HG02852 (cell line): Measurements from ENCODE around the gene SYF2.
"Not testable (repeated sequence)": the region's sequence is repeated elsewhere in the genome, so short reads cannot be mapped to it uniquely, and the experiment has no call there.

ENCODE experiments used
- ATAC-seq: cut with Tn5 transposase; IDR thresholded peaks from one replicate; pipeline ENCODE4 v1.9.1; 2021; ENCODE audit warnings: mild to moderate bottlenecking, moderate library complexity; ENCODE audit not compliant: unreplicated experiment

Gene SYF2

DNA sequence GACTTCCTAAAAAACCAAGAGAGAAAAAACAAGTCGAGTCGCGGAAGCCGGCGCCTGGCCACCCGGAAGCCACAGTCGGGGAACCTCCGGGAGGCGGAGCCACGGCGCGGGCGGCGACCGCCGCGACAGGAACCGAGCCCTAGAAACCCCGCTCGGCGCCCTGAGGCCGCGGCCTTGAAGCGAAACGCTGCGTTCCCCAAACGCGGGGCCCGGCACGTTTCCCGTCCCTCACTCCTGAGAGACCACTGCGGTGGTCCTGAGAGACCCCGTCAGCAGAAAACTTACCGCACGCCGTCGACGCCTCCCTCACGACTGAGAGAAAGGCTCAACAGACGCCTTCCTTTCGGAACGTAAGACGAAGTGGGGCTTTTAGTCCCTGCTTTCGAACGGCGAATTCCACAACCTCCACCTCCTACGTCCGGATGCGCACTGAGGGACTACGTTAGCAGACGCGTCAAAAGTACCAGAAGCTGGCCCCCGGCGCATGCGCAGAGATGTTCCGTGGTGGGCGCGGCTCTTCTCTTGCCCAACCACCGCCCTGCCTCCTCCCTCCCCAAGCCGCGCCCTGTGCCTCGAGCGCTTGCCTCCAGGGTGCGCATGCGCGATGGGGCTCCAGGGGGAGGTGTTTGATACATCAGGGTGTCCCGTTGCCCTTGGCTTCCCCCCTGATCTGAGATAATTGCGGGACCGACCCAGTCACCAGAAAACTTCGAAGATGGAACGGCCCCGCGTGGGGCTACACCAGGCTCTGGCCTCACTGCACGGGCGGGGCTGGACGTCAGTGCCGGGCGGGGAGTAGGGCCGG lies 14.9 kb upstream of the SYF2 start, which contains the start of gene RSRP1:
TSS of gene RSRP1 (minus strand) at position 431 of the 805 bp plus-strand sequence. CDS start 491 bp downstream, outside the sequence.
- peak; percentile 72 for ATAC-seq

DNA sequence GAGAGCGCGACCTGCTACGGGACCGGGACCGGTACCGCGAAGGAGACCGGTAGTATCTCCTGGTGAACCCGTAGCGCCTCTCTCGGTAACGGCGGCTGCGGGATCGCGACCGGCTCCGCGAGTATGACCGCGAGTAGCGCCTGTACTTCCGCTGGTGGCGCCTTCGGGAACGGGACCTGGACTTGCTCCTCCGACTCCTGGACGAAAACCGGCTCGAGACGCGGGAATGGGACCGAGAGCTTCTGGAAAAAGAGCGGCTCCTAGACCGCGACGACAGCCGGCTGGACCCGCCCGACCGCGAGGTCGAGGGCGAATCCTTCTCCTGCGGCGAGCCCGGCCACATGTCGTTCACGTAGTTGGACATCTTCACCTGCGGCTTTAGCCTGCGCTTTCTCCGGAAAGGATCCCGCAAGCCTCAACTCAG lies 14.3 kb upstream of the SYF2 start:
- ATAC-seq: peak; percentile 8

DNA sequence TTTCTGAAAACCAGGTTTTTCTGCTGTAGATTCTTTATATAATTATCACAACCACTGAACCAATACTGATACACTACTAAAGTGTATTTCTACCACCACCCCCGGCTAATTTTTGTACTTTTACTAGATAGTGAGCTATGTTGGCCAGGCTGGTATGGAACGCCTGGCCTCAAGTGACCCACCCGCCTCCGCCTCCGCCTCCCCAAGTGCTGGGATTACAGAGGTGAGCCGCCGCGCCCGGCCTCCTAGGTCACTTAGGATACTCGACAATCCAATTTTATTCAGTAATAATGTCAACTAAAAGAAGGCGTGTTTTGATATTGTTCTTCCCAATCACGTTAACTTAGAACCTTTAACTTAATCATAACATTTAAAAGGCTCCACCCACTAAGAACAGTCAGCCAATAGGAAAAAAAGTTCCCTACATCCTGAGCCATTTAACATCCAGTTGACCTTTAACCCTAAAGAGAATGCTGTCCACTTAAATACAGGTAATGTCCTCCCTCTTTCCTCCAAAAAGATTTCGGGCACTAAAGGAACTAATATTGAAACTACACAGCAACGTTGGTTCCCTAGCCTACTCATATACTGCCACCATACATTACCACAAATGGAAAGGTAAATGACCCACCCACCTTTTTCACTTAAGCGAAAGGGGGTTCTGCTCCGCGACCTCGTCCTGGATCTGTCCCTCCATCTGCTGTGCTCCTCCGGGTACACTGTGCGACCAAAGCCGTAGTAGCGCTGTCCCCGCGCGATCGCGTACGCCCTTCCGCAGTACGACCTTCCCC lies 13.7 kb upstream of the SYF2 start:
- no peak for ATAC-seq

DNA sequence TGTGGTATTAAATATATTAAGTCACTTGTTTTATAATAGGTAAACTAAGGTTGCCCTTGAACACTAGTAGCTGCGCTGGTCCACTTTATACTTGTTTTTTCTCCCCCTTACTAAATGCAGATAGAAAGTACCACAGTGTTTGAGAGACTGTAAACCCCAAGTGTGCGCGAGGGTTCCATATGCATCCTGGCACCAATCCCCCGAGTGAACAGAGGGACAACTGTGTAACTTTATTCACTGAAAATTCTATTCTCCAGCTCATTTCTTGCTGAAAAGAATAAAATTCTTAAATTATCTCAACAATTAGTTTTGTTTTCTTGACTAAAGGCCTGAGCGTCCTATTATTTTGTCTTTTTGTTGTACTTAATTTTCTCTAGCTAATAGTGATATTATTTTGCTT lies 13.1 kb upstream of the SYF2 start:
- no peak for ATAC-seq

DNA sequence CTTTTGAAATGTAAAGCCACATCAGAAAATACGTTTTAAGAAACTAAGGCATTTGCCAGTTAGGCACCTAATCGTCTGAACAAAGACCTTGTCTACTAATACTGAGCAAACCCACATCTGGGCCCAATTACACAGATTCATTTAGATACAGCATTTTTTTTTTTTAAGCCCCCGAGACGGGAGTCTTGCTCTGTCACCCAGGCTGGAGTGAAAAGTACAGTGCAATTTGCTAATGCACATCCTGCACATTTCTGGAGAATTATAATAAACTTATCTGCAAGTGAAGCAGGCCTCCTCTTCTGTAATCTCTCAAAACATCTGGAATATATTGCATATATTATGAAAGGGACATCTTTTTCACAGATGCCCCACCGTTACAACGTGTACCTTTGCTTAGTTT lies 11.6 kb upstream of the SYF2 start:
- ATAC-seq: no peak

DNA sequence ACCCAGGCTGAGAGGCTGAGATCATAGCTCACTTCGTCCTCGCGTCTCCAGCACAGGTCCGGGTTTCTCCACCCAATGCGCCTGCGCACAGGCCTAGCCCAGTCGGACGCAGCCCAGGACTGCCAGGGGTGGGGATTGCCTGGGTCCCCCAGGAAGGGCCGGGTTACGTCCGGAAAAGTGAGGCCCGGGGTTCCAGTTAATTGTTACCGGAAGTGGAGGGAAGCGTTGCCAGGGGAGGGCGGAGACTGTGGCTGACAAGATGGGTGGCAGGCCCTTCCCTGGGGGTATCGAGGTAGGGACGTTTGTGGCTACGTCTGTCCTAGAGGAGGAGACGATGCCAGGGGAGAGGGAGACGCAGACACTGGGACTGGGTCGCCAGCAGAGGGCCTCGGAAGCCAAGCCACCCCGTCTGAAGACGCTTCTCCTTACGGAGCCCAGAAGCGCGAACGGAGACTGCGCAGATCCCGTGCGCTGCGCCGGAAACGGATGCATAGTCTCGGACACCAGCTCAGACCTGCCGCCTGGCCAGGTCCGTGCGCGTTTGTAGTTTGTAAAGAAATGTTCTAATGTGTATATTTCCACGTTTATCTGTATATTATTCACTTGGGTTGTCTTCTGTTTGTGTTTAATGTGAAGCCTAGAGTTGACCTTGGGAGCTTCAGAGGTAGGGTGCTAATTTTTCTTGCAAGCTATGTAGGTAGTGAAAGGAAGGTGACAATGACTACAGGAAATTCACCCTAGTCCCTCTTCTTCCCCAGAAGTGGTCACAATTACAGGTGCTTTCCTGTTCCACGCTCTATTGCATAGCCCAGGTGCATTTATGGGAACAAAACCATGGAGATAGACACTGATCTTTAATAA lies 7.6 kb upstream of the SYF2 start:
- peak; percentile 67 for ATAC-seq

DNA sequence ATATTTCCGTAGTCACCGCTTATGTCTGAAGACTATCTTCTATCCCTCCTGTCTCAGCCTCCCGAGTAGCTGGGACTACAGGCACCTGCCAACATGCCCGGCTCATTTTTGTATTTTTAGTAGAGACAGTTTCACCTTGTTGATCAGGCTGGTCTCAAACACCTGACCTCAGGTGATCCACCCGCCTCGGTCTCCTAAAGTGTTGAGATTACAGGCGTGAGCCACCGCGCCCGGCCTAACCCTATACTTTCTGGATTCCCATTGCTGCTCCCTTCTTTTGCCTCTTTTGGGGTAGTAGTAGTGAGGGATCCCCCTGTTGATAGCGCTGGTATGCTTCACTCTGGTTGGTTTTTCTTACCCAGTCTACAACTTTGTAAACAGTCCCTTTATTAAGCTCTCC lies 5.7 kb upstream of the SYF2 start:
- no peak for ATAC-seq

DNA sequence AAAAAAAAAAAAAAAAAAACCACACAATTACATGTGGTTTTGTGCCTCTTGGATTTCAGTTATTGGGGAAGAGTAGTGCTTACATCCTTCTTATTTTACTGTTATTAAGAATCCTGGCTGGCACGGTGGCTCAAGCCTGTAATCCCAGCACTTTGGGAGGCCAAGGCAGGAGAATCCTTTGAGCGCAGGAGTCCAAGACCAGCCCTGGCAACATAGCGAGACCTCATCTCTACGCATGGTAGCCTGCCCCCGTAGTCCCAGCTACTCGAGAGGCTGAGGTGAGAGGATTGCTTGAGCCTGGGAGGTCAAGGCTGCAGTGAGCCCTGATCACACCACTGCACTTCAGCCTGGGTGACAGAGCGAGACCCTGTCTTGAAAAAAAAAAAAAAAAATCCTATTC lies 4.0 kb upstream of the SYF2 start:
- ATAC-seq: not testable (repeated sequence)

DNA sequence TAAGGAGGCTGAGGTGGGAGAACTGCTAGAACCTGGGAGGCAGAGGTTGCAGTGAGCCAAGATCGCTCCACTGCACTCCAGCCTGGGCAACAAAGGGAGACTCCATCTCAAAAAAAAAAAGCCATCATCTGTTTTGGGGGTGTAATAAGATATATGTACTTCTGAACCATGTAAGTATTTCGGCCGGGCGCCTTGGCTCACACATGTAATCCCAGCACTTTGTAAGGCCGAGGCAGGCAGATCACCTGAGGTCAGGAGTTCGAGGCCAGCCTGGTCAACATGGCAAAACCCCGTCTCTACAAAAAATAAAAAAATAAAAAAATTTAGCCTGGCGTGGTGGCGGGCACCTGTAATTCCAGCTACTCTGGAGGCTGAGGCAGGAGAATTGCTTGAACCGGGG lies 3.1 kb upstream of the SYF2 start:
- ATAC-seq: not testable (repeated sequence)

DNA sequence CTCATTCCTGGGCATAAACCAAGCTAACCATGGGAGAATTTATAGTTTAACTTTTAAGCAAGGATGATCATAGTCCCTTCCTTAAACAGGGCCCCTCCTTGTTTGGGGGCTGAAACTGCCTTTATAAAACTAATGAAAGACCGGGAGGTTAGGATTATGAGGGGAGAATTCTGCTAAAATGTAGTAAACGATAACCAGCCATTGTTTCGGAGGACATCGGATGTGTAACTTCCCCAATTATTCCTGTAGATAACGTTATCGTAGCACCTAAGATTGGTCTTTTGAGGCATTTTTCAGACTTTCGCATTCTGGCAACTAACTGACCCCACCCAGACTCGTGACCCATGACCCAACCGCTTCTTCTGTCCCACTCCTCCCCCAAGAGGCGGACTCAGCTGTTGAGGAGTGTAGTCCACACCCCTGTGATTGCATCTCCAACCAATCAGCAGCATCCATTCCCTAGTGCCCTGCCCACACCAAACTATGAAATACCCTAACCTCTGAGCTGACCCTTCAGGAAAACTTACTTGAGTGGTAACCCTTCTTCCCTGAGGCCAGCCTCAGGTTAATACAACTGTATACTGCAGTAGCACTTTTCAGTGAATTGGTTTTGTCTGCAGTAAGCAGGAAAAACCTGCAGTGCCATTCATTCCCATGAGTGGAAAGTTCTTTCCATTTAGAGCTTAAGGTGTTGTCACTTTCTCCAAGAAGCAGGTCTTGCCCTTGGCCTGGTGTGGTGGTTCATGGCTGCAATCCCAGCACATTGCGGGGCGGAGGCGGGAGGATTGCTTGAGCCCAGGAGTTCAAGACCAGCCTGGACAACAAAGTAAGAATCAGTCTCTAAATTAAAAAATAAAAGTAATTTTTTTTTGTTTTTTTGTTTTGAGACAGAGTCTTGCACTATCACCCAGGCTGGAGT lies 823 bp upstream of the SYF2 start:
- ATAC-seq: peak; percentile 48

DNA sequence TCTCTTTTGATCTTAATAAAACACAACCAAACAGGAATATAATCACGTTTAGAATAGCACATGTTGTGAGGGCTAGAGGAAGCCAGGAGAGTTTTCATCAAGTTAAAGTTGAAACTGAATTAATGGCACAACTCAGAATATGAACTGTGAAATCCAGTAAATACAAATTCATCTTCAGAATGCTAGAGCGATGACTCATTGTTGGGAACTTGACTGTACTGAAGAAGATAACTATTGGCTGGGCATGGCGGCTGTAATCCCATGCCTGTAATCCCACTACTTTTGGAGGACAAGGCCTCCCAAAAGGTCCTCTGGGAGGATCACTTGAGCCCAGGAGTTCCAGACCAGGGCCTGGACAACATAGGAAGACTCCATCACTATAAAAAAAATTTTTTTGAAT lies 8.8 kb downstream of the SYF2 start:
- ATAC-seq: no peak

DNA sequence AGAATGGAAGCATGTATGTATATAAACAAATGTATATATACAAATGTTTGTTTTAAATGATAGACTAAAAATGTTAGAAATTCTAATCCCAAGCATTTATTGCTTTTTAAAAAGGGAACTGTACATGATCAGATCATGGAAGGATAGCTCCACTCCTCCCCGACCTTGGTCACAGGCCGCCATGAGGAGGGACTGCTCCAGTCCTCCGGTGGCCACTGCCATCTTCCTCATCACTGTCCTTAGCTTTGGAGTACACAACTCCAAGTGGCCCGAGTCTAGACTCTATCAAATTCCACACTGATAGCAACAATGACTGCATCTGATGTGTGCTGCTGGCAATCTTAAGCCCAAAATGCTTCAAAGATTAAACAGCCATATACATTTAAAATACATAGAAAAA lies 9.7 kb downstream of the SYF2 start:
- ATAC-seq: no peak

DNA sequence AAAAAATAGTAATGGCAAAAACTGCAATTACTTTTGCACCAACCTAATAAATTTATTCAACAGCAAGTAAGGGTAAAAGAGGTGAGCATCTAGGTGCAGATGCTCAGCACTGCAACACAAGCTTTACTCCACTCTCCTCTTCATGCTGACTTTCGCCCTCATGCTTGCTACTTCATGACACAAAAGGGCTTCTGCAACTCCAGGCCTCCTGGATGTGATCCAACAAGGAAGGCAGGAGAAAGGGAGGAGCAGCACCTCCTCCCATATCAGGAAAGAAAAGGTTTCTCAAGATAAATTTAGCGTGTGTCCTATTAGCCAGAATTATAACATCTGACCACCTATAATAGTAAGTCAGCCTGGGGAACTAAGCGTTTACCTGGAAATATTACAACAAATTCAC lies 11.6 kb downstream of the SYF2 start:
- no peak for ATAC-seq

DNA sequence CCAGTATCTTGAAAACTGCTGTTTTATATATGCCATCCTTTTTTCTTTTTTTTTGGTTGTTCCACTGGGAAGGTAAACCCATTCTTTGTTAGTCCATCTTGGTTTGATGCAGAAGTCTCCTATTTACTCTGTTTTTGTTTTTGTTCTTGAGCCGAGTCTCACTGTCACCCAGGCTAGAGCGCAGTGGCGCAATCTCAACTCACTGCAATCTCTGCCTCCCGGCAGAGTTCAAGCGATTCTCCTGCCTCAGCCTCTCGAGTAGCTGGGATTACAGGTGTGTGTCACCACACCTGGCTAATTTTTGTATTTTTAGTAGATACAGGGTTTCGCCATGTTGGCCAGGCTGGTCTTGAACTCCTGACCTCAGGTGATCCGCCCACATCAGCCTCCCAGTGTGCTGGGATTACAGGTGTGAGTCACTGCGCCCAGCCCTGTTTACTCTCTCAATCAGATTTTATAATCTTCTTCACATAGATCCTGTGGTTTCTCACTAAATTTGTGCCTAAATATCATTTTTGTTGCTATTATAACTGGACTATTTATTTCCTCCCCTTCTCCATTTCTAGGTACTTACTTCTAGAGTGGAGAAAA lies 12.5 kb downstream of the SYF2 start:
- no peak for ATAC-seq

DNA sequence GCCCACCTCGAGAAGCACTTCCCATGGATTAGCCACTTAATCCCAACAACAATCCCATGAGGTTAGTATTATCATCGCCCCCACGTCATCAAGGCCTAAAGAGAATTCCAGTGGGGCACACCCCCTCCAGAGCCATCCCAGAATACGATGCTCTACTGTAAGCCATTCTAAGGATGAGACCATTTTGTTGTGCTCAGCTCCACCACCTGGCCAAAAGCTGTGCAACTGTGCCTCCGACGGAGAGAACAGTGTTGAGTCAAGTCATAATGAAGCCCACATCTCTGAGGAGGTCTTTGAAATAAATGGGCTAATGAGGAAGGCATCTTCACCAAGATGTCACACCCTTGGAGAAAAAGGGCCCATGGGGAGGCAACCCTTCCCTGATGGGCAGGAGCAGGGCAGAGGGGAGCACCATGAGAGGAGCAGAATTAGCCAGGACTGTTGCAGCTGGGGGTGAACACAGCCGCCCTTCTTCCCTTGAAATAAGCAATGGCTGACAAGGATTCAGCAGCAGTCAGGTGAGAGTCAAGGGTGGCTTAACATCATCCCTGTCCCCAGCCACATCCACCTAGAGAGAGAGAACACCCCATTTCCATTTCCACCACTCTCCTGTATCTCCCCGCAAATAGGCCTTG lies 14.6 kb downstream of the SYF2 start:
- ATAC-seq: no peak

DNA sequence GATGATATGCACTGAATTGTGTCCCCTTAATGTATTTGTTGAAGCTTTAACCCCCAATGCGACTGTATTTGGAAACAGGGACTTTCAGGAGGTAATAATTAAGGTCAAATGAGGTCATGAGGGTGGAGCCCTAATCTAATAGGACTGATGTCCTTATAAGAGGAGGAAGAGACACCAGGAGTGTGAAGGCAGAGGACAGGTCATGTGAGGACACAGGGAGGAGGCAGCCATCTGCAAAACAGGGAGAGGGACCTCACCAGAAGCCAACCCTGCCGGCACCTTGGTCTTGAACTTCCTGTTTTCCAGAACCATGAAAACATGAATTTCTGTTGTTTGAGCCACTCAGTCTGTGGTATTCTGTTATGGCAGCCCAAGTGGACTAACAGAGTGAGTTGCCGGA lies 15.3 kb downstream of the SYF2 start:
- no peak for ATAC-seq

DNA sequence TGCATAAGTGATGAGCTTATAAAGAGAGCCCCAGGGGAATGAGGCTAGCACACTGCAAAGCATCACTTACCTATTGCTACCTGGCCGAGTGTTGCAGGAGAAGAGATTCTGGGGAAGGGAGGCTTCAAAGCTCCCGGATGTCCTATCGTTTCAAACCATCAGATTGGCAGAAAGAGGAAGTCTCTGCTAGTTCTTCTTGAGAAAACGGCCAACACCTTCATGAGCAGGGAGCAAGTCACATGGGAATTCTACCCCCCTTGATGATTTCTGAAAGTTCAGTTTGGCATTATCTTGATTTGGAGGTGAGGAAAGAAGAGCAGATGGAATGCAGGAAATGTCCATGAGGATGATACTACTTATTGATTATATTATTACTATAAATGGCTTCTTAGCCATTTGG lies 16.2 kb downstream of the SYF2 start:
- no peak for ATAC-seq

DNA sequence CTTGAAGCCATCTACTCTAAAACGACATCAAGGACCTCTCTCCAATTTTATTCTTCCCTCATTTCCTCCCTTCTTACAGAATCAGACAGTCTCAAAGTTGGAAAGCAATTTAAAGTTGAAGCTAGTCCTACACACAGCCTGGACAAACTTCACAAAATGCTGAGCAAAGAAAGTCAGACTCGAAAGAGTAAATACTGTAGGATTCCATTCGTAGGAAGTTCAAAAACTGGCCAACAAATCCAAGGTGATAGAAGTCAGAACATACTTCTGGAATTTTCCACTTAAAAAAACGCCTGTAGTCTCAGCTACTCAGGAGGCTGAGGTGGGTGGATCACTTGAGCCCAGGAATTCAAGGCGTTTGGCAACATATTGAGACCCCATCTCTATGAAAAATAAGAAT lies 19.6 kb downstream of the SYF2 start:
- no peak for ATAC-seq

DNA sequence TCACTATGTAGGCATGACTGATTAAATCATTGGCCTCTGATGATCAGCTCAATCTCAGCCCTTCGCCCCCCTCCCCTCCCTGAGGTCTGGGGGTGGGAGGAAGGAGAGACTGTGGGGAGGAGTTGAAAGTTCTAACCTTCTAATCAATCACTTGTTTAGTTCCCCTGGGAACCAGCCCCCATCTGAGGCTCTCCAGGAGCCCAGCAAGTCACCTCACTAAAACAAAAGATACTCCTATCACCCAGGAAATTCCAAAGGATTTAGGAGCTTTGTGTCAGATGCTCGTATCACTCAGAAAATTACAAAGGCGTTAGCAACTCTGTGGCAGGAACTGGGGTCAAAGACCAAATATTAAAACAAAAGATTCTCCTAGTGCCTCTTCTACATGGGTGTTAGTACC lies 21.6 kb downstream of the SYF2 start:
- ATAC-seq: no peak
